ENCODE data around the gene SRRM2.

- no peak for TF ChIP-seq CTCF (conservative IDR thresholded peaks at IDR 0.05)
- no peak for TF ChIP-seq EZH2 (IDR thresholded peaks at IDR 0.05; ENCODE audit: low read depth)
Measured at GRCh38 chr16:2726923-2727322, 25.5 kb upstream of the SRRM2 start.

Measured in PC-9 (cell line).